Stimulated activated effector memory CD8-positive, alpha-beta T cell treated with anti-CD3 and anti-CD28 coated beads, Interleukin-12 subunit alpha, Interleukin-12 subunit beta, amount 100 ng/mL, for 72 hours (primary cell): ENCODE results near the gene CALHM1.
"Not testable (repeated sequence)": the region's sequence is repeated elsewhere in the genome, so short reads cannot be mapped to it uniquely, and the experiment has no call there.

Experiments used
- ATAC-seq: fragments of 150-1000 bp; cut with Tn5 transposase; 2 replicates; pipeline ENCODE4 v1.10.0; 2021
- DNase-seq, 2 donors: peaks; one replicate each; pipeline ENCODE4 v3.0.0; 2021 to 2022; ENCODE audit warnings: low spot score in 2 of 2
- H3K27ac Mint-ChIP-seq: one replicate; pipeline ENCODE4 v1.8.0; 2022; ENCODE audit warnings: mild to moderate bottlenecking, mixed read lengths
- H3K36me3 Mint-ChIP-seq: one replicate; pipeline ENCODE4 v1.8.0; 2022; ENCODE audit warnings: mild to moderate bottlenecking, mixed read lengths
- H3K4me1 Mint-ChIP-seq: one replicate; pipeline ENCODE4 v1.8.0; 2022; ENCODE audit warnings: mixed read lengths
- H3K4me3 Mint-ChIP-seq: one replicate; pipeline ENCODE4 v1.8.0; 2022; ENCODE audit warnings: mild to moderate bottlenecking, mixed read lengths
- H3K9me3 Mint-ChIP-seq: one replicate; pipeline ENCODE4 v1.8.0; 2022; ENCODE audit warnings: mixed read lengths

CALHM1 gene, protein sequence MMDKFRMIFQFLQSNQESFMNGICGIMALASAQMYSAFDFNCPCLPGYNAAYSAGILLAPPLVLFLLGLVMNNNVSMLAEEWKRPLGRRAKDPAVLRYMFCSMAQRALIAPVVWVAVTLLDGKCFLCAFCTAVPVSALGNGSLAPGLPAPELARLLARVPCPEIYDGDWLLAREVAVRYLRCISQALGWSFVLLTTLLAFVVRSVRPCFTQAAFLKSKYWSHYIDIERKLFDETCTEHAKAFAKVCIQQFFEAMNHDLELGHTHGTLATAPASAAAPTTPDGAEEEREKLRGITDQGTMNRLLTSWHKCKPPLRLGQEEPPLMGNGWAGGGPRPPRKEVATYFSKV

DNA sequence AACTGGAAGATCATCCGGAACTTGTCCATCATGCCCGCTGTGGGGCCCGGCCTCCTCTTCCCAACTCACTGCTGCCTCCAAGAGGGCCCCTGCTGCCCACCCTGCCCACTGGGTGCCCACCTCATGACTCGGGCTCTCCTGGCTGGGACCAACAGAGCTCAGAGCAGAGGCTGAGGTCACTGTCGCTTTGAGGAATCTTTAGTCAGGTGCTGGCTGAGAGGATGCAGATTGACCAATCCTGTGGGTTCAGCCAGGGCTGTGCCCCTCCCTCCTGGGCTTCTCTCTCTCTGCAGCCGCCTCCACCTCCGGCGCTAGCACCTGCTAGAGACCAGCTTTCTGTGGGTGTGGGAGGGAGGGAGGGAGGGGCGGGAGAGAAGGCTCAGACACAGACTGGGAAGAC lies at the start of gene CALHM1:
Gene CALHM1, minus strand, starts transcription at position 181 of the 400 bp plus-strand sequence. Its CDS starts 149 bp downstream, at position 32.
- DNase-seq, result no peak
- Mint-ChIP-seq H3K9me3 (no peaks in the 10 kb centered on the region), H3K4me3 (no peak within 1 kb of the TSS), H3K4me1 (peaks cover 18% of the 10 kb centered on the region), H3K36me3 (no peaks in the 10 kb centered on the region), H3K27ac (peak within 1 kb of the TSS; percentile 60)
- peak; percentile 73 for ATAC-seq

GRCh38 chr10:103507235-103508191 lies 48.8 kb upstream of the CALHM1 start:
- ATAC-seq (no peak), DNase-seq (no peak)
- H3K27ac Mint-ChIP-seq, result no peak overlapping the region
- peaks cover 17% of the 10 kb centered on the region for H3K4me1 Mint-ChIP-seq
- H3K4me3 Mint-ChIP-seq, result no peak overlapping the region
- peaks cover 14% of the 10 kb centered on the region for H3K36me3 Mint-ChIP-seq
- no peaks in the 10 kb centered on the region for H3K9me3 Mint-ChIP-seq

DNA sequence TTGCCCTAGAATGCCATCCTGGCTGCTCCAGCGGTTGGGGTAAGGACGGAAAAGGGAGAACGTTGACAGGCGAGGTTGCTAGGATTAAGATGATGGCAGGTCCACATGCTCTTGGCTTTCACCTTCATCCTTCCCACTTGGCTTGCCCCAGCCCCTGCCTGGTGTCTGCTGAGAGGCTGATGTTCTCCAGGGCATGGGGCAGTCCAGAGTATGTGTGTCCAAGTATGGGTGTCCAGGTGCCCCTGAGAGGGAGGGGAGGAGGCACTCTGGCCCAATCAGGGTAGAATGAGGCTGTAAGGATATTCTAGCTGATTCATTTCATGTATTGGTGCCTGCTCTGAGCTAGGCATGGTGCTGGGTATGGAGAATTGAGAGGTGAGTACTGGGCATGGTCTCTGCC lies 47.4 kb upstream of the CALHM1 start:
- H3K9me3 Mint-ChIP-seq, result no peaks in the 10 kb centered on the region
- peaks cover 14% of the 10 kb centered on the region for H3K36me3 Mint-ChIP-seq
- H3K4me1 Mint-ChIP-seq, result peaks cover 23% of the 10 kb centered on the region
- DNase-seq (no peak), ATAC-seq (no peak)
- H3K27ac Mint-ChIP-seq, result no peak overlapping the region
- no peak overlapping the region for H3K4me3 Mint-ChIP-seq

DNA sequence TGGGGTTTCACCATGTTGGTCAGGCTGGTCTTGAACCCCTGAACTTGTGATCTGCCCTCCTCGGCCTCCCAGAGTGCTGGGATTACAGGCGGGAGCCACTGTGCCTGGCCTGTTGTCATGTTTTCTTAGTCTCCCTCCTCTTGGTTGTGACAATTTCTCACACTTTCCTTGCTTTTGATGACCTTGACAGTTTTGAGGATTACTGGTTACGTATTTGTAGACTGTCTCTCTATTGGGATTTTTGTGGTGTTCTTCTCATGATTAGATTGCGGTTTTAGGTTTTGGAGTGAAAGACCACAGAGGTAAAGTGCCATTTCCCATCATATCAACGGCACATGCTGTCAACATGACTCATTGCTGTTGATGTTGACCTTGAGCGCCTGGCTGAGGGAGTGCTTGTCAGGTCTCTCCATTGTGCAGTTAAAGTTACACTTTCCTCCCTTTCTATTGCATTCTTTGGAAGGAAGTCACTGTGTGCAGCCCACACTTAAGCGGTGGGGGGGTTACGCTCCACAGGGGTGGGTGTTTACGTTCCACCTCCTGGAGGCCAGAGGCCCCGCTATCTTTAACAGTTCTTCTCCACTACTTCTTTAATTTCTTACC lies 45.6 kb upstream of the CALHM1 start:
- peaks cover 14% of the 10 kb centered on the region for H3K36me3 Mint-ChIP-seq
- peak; percentile 92 for ATAC-seq
- no peak for DNase-seq

GRCh38 chr10:103503777-103504176 lies 45.1 kb upstream of the CALHM1 start:
- DNase-seq, ATAC-seq, H3K9me3 Mint-ChIP-seq, H3K4me3 Mint-ChIP-seq: not testable (repeated sequence)
- H3K27ac Mint-ChIP-seq, result peak overlapping the region; percentile 0
- peaks cover 29% of the 10 kb centered on the region for H3K4me1 Mint-ChIP-seq
- peaks cover 14% of the 10 kb centered on the region for H3K36me3 Mint-ChIP-seq

More for the DNA sequence above, 45.6 kb upstream of the CALHM1 start:
- Mint-ChIP-seq H3K27ac (peak overlapping the region; percentile 0), H3K4me3 (no peak overlapping the region), H3K4me1 (peaks cover 29% of the 10 kb centered on the region), H3K9me3 (no peaks in the 10 kb centered on the region)

DNA sequence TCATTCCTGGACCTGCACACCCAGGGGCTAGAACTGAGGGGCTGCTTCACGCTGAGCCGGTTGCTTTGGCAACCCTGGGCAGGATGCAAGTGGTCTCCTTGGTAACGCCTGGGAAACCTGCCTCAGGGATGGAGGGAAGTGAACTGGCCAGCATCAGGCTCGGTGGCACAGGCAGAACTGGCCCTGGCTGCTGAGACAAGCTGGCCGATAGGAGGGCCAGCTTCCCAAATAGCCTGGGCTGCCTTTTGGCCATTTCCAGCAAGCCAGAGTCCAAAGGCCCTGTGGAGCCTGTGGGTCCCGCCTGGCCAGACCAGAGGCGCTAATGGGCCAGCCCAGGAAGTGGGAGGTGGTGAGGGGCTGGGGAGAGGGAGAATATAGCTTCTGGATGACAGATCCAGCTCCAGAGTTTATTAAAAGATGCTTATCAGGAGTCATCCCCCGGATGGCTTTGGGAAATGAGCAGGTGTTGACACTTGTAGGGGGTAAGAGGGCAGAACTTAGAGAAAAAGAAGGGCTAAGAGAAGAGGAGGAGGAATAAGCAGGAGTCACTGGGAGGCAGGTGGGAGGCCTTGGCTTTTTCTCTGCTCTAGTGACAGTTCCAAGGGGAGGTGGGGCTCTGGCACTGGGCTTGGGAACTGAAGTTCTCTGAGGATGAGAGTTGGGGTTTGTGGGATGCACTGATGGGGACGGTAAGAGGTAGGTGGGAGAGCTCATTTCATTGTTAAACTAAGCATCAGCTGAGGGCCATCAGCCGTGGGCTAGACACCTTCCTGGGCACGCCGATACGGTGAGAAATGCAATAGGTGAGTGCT lies 44.4 kb upstream of the CALHM1 start:
- peak overlapping the region; percentile 16 for H3K27ac Mint-ChIP-seq
- H3K9me3 Mint-ChIP-seq, result no peaks in the 10 kb centered on the region
- peaks cover 14% of the 10 kb centered on the region for H3K36me3 Mint-ChIP-seq
- ATAC-seq (no peak), DNase-seq (no peak)
- no peak overlapping the region for H3K4me3 Mint-ChIP-seq
- H3K4me1 Mint-ChIP-seq, result peaks cover 29% of the 10 kb centered on the region

- peaks cover 14% of the 10 kb centered on the region for H3K36me3 Mint-ChIP-seq
- DNase-seq (no peak), ATAC-seq (no peak)
- peaks cover 29% of the 10 kb centered on the region for H3K4me1 Mint-ChIP-seq
- H3K9me3 Mint-ChIP-seq, result no peaks in the 10 kb centered on the region
- no peak overlapping the region for H3K4me3 Mint-ChIP-seq
- H3K27ac Mint-ChIP-seq, result no peak overlapping the region
These were observed 42.5 kb upstream of the CALHM1 start for GRCh38 chr10:103501186-103501585.

DNA sequence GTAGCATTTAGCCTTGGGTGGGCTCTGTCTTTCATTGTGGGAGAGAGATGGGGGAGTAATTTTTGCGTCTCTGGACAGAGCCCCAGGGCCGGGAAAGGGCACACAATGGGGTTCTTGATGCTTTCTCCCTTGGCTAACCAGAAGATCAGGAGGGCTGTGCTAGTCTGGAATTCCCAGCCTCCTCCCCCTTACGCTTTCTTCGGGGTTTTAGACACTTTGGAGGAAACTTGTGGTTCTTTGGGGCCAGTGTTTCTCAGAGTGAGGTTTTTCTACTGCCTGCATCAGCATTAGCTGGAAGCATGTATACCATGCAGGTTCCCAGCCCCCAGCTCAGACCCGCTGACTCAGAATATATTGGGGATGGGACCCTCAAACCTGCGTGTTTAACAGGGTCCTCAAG lies 41.8 kb upstream of the CALHM1 start:
- peaks cover 14% of the 10 kb centered on the region for H3K36me3 Mint-ChIP-seq
- DNase-seq (no peak), ATAC-seq (no peak)
- H3K4me3 Mint-ChIP-seq, result no peak overlapping the region
- H3K9me3 Mint-ChIP-seq, result no peaks in the 10 kb centered on the region
- H3K27ac Mint-ChIP-seq, result no peak overlapping the region
- peaks cover 29% of the 10 kb centered on the region for H3K4me1 Mint-ChIP-seq

DNA sequence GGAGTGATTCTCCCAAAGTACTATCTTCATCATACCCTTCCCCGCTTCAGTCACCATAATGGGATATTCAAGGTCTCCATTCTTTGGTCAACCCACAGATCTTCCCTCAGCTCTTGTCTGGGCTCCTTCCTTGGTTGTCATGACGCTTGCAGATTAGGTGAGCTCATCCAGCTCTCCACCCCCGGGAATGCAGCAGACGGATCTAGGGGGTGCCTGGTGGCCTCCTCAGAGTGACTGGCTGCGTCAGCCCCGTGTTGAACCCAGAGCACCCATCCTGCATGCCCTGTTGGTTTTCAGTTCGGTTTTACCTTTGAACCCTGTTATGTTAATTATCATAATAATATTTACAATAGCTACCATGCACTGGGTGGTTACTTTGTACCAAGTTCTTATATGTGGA lies 41.2 kb upstream of the CALHM1 start:
- Mint-ChIP-seq H3K27ac (no peak overlapping the region), H3K4me3 (no peak overlapping the region), H3K9me3 (no peaks in the 10 kb centered on the region), H3K4me1 (peaks cover 29% of the 10 kb centered on the region), H3K36me3 (peaks cover 14% of the 10 kb centered on the region)
- DNase-seq (no peak), ATAC-seq (no peak)

GRCh38 chr10:103498936-103499638 lies 40.4 kb upstream of the CALHM1 start:
- Mint-ChIP-seq H3K4me1 (peaks cover 24% of the 10 kb centered on the region), H3K36me3 (peaks cover 9% of the 10 kb centered on the region), H3K27ac (peak overlapping the region; percentile 40), H3K9me3 (no peaks in the 10 kb centered on the region), H3K4me3 (no peak overlapping the region)
- no peak for ATAC-seq
- no peak for DNase-seq

- Mint-ChIP-seq H3K36me3 (no peaks in the 10 kb centered on the region), H3K9me3 (no peaks in the 10 kb centered on the region), H3K4me1 (peaks cover 19% of the 10 kb centered on the region), H3K4me3 (no peak overlapping the region), H3K27ac (no peak overlapping the region)
- ATAC-seq, result no peak
- no peak for DNase-seq
These were observed 38.6 kb upstream of the CALHM1 start for GRCh38 chr10:103497161-103497915.

GRCh38 chr10:103495321-103495720 lies 36.6 kb upstream of the CALHM1 start:
- ATAC-seq (no peak), DNase-seq (no peak)
- Mint-ChIP-seq H3K27ac (no peak overlapping the region), H3K9me3 (no peaks in the 10 kb centered on the region), H3K4me3 (peak overlapping the region; percentile 75), H3K36me3 (no peaks in the 10 kb centered on the region), H3K4me1 (peaks cover 29% of the 10 kb centered on the region)

GRCh38 chr10:103493916-103494877 lies 35.5 kb upstream of the CALHM1 start:
- no peaks in the 10 kb centered on the region for H3K9me3 Mint-ChIP-seq

More at GRCh38 chr10:103493916-103494877, 35.5 kb upstream of the CALHM1 start:
- H3K27ac Mint-ChIP-seq, result no peak overlapping the region
- DNase-seq, result peak in 1 of 2 donors; percentile 65
- peak overlapping the region; percentile 75 for H3K4me3 Mint-ChIP-seq
- ATAC-seq, result peak; percentile 43
- no peaks in the 10 kb centered on the region for H3K36me3 Mint-ChIP-seq
- peaks cover 38% of the 10 kb centered on the region for H3K4me1 Mint-ChIP-seq
